HepG2 (cell line): ENCODE measurements around the gene FUT1. TPM values are rescaled to one million over a fixed set of nuclear protein-coding genes. Genes with fewer than 3 reads are reported as not detected.

Source experiments
- FUBP1 ChIP-seq: sonication (generic); formaldehyde crosslinking; IDR thresholded peaks from 2 replicates; pipeline ENCODE4 v1.5.1; 2020; ENCODE audit warnings: missing genetic modification reagents, mild to moderate bottlenecking, borderline replicate concordance
- HNRNPLL ChIP-seq: fragments of 200-400 bp; formaldehyde crosslinking; IDR thresholded peaks from 2 replicates; pipeline ENCODE4 v1.6.1; 2017; ENCODE audit warnings: mild to moderate bottlenecking, low read depth, low read length; ENCODE audit not compliant: poor library complexity, severe bottlenecking
- HOXA5 ChIP-seq: sonication (generic); formaldehyde crosslinking; IDR thresholded peaks from 2 replicates; pipeline ENCODE4 v1.4.0; 2020; ENCODE audit warnings: missing genetic modification reagents
- IKZF4 ChIP-seq: sonication (generic); formaldehyde crosslinking; IDR thresholded peaks from 2 replicates; pipeline ENCODE4 v1.5.1; 2020; ENCODE audit warnings: borderline replicate concordance, mild to moderate bottlenecking, low read depth, missing genetic modification reagents; ENCODE audit errors: not compliant biosample characterization
- KAT7 ChIP-seq: IDR thresholded peaks from 2 replicates; pipeline ENCODE4 v1.6.1; 2018; ENCODE audit warnings: borderline replicate concordance, missing compliant biosample characterization
- MAZ ChIP-seq, 2 experiments: sonication (generic) in 1 of 2; formaldehyde crosslinking in 1 of 2; IDR thresholded peaks; 2 replicates each; pipeline versions ENCODE4 v1.5.0 to v1.6.1; 2012 to 2020; ENCODE audit warnings: low read depth in 2 of 2, mild to moderate bottlenecking in 2 of 2, borderline replicate concordance in 1 of 2, improper control_type of control experiment in 1 of 2, low read length in 1 of 2, missing genetic modification reagents in 1 of 2, moderate library complexity in 1 of 2
- MIXL1 ChIP-seq: IDR thresholded peaks from 2 replicates; pipeline ENCODE4 v1.6.1; 2016
- MLXIP ChIP-seq: sonication (generic); formaldehyde crosslinking; IDR thresholded peaks from 2 replicates; pipeline ENCODE4 v1.9.0; 2021; ENCODE audit warnings: missing genetic modification reagents, borderline replicate concordance
- MYPOP ChIP-seq: sonication (generic); formaldehyde crosslinking; IDR thresholded peaks from 2 replicates; pipeline ENCODE4 v1.8.1; 2023; ENCODE audit warnings: mild to moderate bottlenecking, moderate library complexity, missing genetic modification reagents
- POGK ChIP-seq: sonication (generic); formaldehyde crosslinking; conservative IDR thresholded peaks from 2 replicates; pipeline ENCODE4 v1.8.0; 2022; ENCODE audit warnings: mild to moderate bottlenecking, moderate library complexity, missing genetic modification reagents
- RFXANK ChIP-seq: IDR thresholded peaks from 2 replicates; pipeline ENCODE4 v1.6.1; 2016
- SRSF9 ChIP-seq: fragments of 200-400 bp; formaldehyde crosslinking; IDR thresholded peaks from 2 replicates; pipeline ENCODE4 v1.6.1; 2018; ENCODE audit warnings: borderline replicate concordance, mild to moderate bottlenecking, low read depth, low read length; ENCODE audit not compliant: insufficient read depth, poor library complexity, severe bottlenecking
- TBP ChIP-seq: sonication (generic); formaldehyde crosslinking; IDR thresholded peaks from 2 replicates; pipeline ENCODE4 v1.5.0; 2020; ENCODE audit warnings: missing genetic modification reagents
- ZBTB7B ChIP-seq: sonication (generic); formaldehyde crosslinking; IDR thresholded peaks from 2 replicates; pipeline ENCODE4 v1.4.0; 2020; ENCODE audit warnings: missing genetic modification reagents
- ZNF260 ChIP-seq: sonication (generic); formaldehyde crosslinking; IDR thresholded peaks from 2 replicates; pipeline ENCODE4 v1.4.0; 2020; ENCODE audit warnings: missing genetic modification reagents, low read depth, mild to moderate bottlenecking, borderline replicate concordance
- ZNF264 ChIP-seq: sonication (generic); formaldehyde crosslinking; IDR thresholded peaks from 2 replicates; pipeline ENCODE4 v1.4.0; 2020; ENCODE audit warnings: missing genetic modification reagents
- ZNF33A ChIP-seq: sonication (generic); formaldehyde crosslinking; IDR thresholded peaks from 2 replicates; pipeline ENCODE4 v1.5.1; 2020; ENCODE audit warnings: missing genetic modification reagents, mild to moderate bottlenecking, moderate library complexity, borderline replicate concordance
- ZNF547 ChIP-seq: sonication (generic); formaldehyde crosslinking; IDR thresholded peaks from 2 replicates; pipeline ENCODE4 v1.5.1; 2020; ENCODE audit warnings: mild to moderate bottlenecking, missing genetic modification reagents
- ZNF562 ChIP-seq: sonication (generic); formaldehyde crosslinking; IDR thresholded peaks from 2 replicates; pipeline ENCODE4 v1.8.0; 2022; ENCODE audit warnings: missing genetic modification reagents, borderline replicate concordance
- ZNF709 ChIP-seq: sonication (generic); formaldehyde crosslinking; IDR thresholded peaks from 2 replicates; pipeline ENCODE4 v1.5.0; 2020; ENCODE audit warnings: mild to moderate bottlenecking, missing genetic modification reagents
- ZNF737 ChIP-seq: sonication (generic); formaldehyde crosslinking; IDR thresholded peaks from 2 replicates; pipeline ENCODE4 v1.5.0; 2020; ENCODE audit warnings: missing genetic modification reagents, mild to moderate bottlenecking, borderline replicate concordance
- ZNF766 ChIP-seq: sonication (generic); formaldehyde crosslinking; IDR thresholded peaks from 2 replicates; pipeline ENCODE4 v1.5.0; 2020; ENCODE audit warnings: missing genetic modification reagents, borderline replicate concordance
- polyA plus RNA-seq, 8 experiments: library from polyadenylated mRNA; depleted of rRNA in 3 of 8; stranded (reverse) in 7 of 8; unstranded in 1 of 8; fragments of >200 nt; fragmentation: Illumina TruSeq in 4 of 8; extraction: Trizol in 4 of 8; gene quantifications; 2 replicates each; pipeline versions ENCODE4 v1.2.1 to v1.2.3, GENCODE V29; 2011 to 2016; ENCODE audit warnings: low read depth in 4 of 8, missing spikeins in 1 of 8, mixed read lengths in 1 of 8; ENCODE audit not compliant: insufficient read depth in 1 of 8
- total RNA-seq, 5 experiments: library from RNA; depleted of rRNA; stranded (reverse); fragments of >200 nt; fragmentation: Illumina TruSeq; extraction: Trizol; gene quantifications; 2 replicates each; pipeline ENCODE4 v1.2.3, GENCODE V29; 2016; ENCODE audit warnings: low read depth in 1 of 5

The FUT1 gene
- total and polyA plus RNA-seq, 2 of the 13 experiments (the other 11 are each of a cell fraction or from before 2014, with no cell fraction given): 0.07 to 1.1 TPM

GRCh38 chr19:48720251-48720612 is 32.2 kb downstream of the FUT1 start (continued):
- TF ChIP-seq ZNF264 (CRISPR knock-in tag) (no peak), ZNF33A (CRISPR knock-in tag) (no peak), MLXIP (CRISPR knock-in tag) (no peak), MYPOP (CRISPR knock-in tag) (no peak), HOXA5 (CRISPR knock-in tag) (peak; percentile 17; the same call in 1 of the 2 replicates), IKZF4 (peak; percentile 22), ZNF766 (no peak), FUBP1 (CRISPR knock-in tag) (no peak), ZNF737 (CRISPR knock-in tag) (no peak), ZNF260 (CRISPR knock-in tag) (no peak), ZNF547 (CRISPR knock-in tag) (no peak; the same call in 1 of the 2 replicates), ZNF562 (CRISPR knock-in tag) (no peak), MIXL1 (CRISPR knock-in tag) (no peak), ZNF709 (CRISPR knock-in tag) (0 out of 2 replicates have a peak, but pooled peaks have one; percentile 20), RFXANK (no peak), KAT7 (CRISPR knock-in tag) (no peak), SRSF9 (no peak), TBP (CRISPR knock-in tag) (0 out of 2 replicates have a peak, but pooled peaks have one; percentile 18), ZBTB7B (no peak), HNRNPLL (no peak), MAZ (IDR thresholded peaks at IDR 0.05; ENCODE audit: borderline replicate concordance, low read depth, low read length) (no peak), MAZ (CRISPR knock-in tag; IDR thresholded peaks at IDR 0.05; ENCODE audit: low read depth) (0 out of 2 replicates have a peak, but pooled peaks have one; percentile 57), POGK (0 out of 2 replicates have a peak, but pooled peaks have one; percentile 2)
